Measurements from ENCODE around the gene PNPLA2.

Gene PNPLA2

DNA sequence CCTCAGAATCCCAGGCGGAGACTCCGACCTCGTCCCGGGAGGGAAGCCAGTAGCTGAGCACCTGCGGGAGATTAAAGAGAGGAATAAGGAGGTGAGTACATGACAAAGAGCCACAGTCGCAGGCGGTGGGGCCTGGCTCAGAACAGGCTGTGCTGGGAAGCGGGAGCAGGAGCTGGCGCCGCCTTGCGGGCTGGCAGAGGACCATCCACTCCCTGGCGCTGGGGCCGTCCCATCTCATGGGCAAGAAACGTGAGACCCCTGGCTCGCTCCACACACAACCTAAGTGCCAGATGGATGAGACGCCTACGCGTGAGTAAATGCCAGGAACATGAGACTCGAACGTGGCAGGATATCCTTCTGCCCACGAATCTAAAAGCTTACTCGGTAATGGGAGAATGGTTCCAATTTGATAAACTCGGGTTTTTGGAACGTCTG lies 35.1 kb upstream of the PNPLA2 start:
- no peak for DNase-seq (ENCODE audit: low read depth in 2 of 2, low spot score in 1 of 2)

- DNase-seq (ENCODE audit: low read depth in 2 of 2, low spot score in 1 of 2), result no peak
Observed at GRCh38 chr11:786235-787083, 32.3 kb upstream of the PNPLA2 start.

DNA sequence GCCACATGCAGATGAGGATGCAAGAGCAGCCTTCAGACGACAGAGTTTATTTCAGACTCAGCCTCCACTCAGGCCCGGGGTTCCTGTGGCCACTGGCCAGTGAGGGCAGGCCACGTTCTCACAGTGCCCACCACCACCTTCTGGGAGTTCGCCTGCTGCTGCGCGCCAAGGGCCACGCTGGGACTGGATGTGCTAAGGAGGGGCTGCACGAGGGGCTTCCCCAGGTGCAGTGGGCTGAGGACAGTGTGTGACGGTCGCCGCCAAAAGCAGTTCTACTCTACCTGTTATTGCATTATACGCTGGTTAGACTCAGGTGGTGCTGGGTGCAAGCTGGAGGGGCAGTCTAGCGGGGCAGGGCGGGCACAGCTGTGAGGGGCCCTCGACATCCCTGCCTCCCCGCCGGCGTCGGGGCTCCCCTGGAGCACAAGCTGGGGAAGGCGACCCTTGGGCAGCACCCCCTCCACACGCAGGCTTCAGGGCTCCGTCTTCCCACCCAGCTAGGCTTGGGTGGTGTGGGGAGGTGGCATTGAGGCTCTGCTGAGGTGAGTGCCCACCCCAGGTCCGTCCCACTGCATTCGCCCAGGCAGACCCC lies 31.5 kb upstream of the PNPLA2 start:
- no peak for DNase-seq (ENCODE audit: low read depth in 2 of 2, low spot score in 1 of 2)

GRCh38 chr11:788009-788640 lies 30.6 kb upstream of the PNPLA2 start:
- DNase-seq (ENCODE audit: low read depth in 2 of 2, low spot score in 1 of 2), result no peak

GRCh38 chr11:788953-789940 lies 29.5 kb upstream of the PNPLA2 start:
- DNase-seq (ENCODE audit: low read depth in 2 of 2, low spot score in 1 of 2), result no peak

- DNase-seq (ENCODE audit: low read depth in 2 of 2, low spot score in 1 of 2), result no peak
Observed at GRCh38 chr11:789943-790342, 28.8 kb upstream of the PNPLA2 start, which contains the start of gene CEND1. Gene CEND1, minus strand, starts transcription at chr11:790090. Its CDS starts 1,514 bp downstream, at chr11:788576.

- no peak for DNase-seq (ENCODE audit: low read depth in 2 of 2, low spot score in 1 of 2)
Observed at GRCh38 chr11:790721-791564, 27.8 kb upstream of the PNPLA2 start.

- no peak for DNase-seq (ENCODE audit: low read depth in 2 of 2, low spot score in 1 of 2)
Observed at GRCh38 chr11:791658-792534, 26.8 kb upstream of the PNPLA2 start.

- no peak for DNase-seq (ENCODE audit: low read depth in 2 of 2, low spot score in 1 of 2)
Observed at GRCh38 chr11:792535-792821, 26.2 kb upstream of the PNPLA2 start.

GRCh38 chr11:792873-793272 lies 25.8 kb upstream of the PNPLA2 start:
- no peak for DNase-seq (ENCODE audit: low read depth in 2 of 2, low spot score in 1 of 2)

DNA sequence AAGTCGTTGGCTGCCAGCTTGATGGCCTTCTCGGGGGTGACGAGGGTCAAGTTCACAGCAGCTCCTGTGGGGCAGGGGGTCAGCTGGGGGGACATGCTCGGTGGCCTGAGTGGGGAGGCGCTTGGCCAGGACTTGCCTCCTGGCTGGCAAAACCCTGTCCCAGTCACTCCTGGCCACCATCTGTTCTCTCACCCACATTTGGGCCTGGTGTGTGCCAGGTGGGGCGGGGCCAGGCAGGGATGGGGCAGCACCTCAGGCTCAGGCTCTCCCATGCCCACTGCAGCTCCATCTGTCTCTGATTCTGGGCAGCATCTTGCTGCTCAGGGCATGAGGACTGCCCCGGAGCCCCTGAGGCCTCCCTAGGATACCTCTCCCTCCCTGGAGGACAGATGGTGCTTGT lies 25.2 kb upstream of the PNPLA2 start:
- no peak for DNase-seq (ENCODE audit: low read depth in 2 of 2, low spot score in 1 of 2)

DNA sequence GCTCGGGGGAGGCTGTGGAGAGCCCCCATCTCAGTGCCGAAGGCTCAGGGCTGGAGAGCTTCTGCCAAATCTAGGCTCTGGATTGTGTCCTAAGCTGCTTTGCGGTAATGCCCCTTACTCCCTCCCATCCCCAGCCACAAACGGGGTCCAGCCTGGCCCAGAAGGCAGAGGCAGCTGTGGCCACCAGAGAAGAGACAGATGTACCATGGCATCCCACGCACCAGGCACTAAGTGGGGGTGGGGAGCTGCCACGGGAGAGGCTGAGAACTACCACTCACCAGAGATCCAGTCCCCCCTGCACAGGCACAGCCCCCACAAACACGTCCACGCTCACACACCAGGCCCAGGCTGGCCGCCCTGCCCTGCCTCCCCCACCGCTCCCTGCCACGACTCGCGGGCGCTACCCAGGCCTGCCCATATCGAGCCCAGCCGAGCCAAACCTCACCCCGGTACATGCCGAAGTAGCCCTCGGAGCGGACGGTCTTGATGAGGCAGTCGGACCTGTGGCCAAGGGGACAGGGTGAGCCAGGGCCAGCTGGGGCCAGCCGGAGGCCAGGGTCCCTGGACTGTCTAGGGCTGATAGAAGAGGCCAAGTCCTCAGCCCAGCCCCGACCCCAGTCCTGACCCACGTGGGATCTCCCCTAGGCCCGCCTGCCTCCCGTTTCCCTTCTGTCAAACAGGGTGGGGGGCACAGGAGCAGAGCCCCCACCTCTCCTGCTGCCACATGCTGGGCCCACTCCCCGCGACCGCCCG lies 24.5 kb upstream of the PNPLA2 start:
- no peak for DNase-seq (ENCODE audit: low read depth in 2 of 2, low spot score in 1 of 2)

DNA sequence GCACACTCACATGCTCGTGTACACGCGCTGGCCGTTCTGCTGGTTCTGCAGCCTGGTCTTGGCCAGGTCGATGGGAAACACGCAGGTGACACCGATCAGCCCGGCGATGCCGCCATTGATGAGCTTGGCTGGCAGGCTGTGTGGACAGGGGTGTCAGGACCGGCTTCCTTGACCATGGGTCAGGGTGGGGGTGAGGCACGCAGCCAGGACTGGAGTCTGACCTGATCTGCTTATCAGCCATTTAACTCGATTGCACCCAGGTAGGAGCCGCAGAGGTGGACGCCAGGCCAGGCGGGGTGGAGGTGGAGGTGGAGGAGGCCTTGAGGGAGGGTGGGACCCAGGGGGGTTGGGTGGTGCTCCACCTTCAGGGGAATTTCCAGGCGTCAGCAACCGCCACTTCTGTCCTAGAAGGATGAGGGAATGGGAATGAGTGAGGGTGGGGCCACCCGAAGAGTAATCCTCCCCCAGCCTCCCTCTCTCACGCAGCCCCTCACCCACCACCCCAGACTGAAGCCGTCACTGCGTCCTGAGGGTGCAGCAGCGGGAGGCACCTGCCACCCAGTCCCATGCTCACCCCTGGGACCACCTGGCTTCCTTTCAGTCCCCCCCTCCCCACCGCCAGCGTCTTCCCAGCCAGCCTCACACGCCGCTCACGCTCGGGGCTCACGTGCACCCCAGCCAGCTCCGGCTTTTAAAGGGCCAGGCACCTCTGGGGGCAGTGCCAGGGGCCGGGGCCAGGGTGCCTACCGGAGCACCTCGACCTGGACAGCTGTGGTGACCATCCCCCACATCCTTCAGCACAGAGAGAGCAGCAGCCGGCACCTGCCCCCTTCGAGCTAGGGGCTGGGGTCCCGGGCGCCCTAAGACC lies 23.7 kb upstream of the PNPLA2 start:
- DNase-seq (ENCODE audit: low read depth in 2 of 2, low spot score in 1 of 2), result no peak

DNA sequence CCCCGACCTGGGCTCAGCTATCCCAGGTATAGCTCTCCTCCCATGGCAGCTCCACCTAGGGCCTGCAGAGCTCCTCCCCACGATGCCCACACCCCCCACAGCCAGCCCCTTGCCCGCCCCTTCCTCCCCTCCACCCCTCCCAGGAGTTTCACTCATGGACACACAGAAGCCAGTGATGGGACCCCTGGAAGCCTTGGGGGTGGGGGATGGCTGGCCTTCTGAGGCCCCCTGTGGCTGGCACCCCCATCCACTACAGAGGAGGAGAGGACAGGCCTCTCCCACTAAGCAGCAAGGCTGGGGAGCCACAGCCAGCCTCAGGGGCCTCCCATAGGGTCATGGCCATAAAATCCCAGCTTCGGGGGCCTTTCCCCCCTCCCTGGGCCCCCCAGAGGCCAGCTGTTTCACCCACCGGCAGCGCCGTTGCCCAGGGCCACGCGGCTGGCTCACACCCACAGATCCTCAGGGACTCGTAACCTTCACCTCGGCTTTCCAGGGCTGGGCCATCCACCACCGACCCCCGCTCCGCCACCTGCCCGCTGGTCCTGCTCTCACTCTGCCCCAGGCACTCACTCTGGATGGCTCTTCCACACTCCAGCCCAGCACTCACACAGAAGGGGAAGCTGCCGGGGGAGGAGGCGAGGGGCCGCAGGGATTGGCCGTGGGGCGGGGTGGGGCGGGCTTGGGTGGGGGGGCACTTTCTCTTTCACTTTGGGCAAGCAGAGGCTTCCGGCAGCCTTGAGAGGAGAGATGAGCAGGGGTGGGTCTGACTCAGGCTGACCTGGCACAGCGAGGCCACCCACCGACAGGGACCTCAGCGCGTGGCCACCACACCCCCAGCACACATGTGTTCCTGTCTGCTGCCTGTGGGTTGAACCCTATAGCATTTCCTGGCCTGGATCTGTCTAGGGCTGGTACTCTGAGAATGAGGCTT lies 22.8 kb upstream of the PNPLA2 start:
- peak in 1 of 2 donors; percentile 46 for DNase-seq (ENCODE audit: low read depth in 2 of 2, low spot score in 1 of 2)

- no peak for DNase-seq (ENCODE audit: low read depth in 2 of 2, low spot score in 1 of 2)
Observed at GRCh38 chr11:796565-797295, 22.0 kb upstream of the PNPLA2 start.

Measured in stimulated activated CD8-positive, alpha-beta memory T cell treated with anti-CD3 and anti-CD28 coated beads, Interleukin-4, amount 100 ng/mL, for 1 hour (primary cell).